Measurements from ENCODE around the gene APEX1.

DNA sequence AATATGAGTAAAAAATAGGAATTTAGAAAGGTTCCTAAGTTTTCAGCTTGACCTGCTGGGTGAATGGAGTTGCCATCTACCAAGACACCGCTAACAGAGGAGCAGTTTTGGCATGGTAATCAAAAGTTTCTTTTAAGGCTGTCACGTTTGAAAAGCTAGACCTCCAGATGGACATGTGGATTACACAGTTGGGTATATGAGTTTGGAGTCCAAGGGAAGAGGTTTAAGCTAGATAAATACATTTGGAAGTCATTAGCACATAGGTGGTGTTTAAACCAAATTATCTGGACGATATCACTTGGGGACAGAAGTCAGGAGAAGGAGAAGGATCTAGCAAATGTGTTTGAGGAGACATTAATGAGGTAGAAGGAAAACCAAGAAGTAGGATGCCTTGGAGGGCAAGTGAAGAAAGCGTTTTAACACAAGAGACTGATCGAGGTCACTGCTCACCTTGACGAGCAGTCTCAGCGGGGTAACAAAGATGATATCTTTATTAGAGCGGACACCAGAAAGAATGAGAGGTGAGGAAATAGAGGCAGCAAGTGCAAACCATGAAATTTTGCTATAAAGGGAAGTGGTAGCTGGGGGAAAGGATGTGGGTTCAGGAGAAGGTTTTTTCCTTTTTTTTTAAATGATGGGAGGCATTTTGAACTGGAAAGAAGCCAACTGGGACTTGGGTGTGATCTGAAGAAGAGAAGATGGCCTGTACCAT, 31.8 kb downstream of the APEX1 start:
- TF ChIP-seq, protein P1, sequence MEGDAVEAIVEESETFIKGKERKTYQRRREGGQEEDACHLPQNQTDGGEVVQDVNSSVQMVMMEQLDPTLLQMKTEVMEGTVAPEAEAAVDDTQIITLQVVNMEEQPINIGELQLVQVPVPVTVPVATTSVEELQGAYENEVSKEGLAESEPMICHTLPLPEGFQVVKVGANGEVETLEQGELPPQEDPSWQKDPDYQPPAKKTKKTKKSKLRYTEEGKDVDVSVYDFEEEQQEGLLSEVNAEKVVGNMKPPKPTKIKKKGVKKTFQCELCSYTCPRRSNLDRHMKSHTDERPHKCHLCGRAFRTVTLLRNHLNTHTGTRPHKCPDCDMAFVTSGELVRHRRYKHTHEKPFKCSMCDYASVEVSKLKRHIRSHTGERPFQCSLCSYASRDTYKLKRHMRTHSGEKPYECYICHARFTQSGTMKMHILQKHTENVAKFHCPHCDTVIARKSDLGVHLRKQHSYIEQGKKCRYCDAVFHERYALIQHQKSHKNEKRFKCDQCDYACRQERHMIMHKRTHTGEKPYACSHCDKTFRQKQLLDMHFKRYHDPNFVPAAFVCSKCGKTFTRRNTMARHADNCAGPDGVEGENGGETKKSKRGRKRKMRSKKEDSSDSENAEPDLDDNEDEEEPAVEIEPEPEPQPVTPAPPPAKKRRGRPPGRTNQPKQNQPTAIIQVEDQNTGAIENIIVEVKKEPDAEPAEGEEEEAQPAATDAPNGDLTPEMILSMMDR (conservative IDR thresholded peaks at IDR 0.05) = no peak
- TF ChIP-seq ZFX (IDR thresholded peaks at IDR 0.05) = no peak

All from C4-2B (cell line).